Body of pancreas (tissue), 4 donors: ENCODE results near the gene ARF1. TPM values are rescaled to one million over a fixed set of nuclear protein-coding genes. Genes with fewer than 3 reads are reported as not detected.

Experiments used
- ATAC-seq: fragments of 150-250 bp; one replicate; pipeline ENCODE4 v1.9.1; 2016
- DNase-seq, 4 donors: peaks; one replicate each; pipeline ENCODE4 v3.0.0-alpha.2; 2019
- H3K27ac ChIP-seq, 4 donors: fragments of 200-600 bp; sonication (generic); 1 replicate in 3 of 4; 2 replicates in 1 of 4; pipeline versions ENCODE4 v1.5.1 to v1.6.1; 2016 to 2019; ENCODE audit warnings: mild to moderate bottlenecking in 1 of 4, mixed read lengths in 1 of 4, moderate library complexity in 1 of 4
- H3K27me3 ChIP-seq, 2 donors: fragments of 200-600 bp; sonication (generic); one replicate each; pipeline ENCODE4 v1.6.0; 2016; ENCODE audit warnings: mild to moderate bottlenecking in 1 of 2
- H3K36me3 ChIP-seq, 2 donors: fragments of 200-600 bp; sonication (generic); replicated peaks in 1 of 2; 2 replicates each; pipeline ENCODE4 v1.5.1; 2016; ENCODE audit warnings: low read depth in 2 of 2; ENCODE audit not compliant: insufficient read depth in 1 of 2
- H3K4me1 ChIP-seq: fragments of 200-600 bp; sonication (generic); one replicate; pipeline ENCODE4 v1.6.0; 2016
- H3K4me3 ChIP-seq, 2 donors: fragments of 200-600 bp; sonication (generic); 1 replicate in 1 of 2; 2 replicates in 1 of 2; pipeline ENCODE4 v1.5.1; 2016 to 2019
- H3K9me3 ChIP-seq, 3 donors: fragments of 200-600 bp; sonication (generic); 1 replicate in 2 of 3; 2 replicates in 1 of 3; pipeline ENCODE4 v1.5.1; 2016
- POLR2A ChIP-seq, 3 donors: fragments of 450-650 bp; IDR thresholded peaks; one replicate each; pipeline ENCODE4 v1.6.1; 2016; ENCODE audit warnings: antibody characterized with exemption in 3 of 3, mild to moderate bottlenecking in 2 of 3
- WGBS, 2 donors: methylation state at CpG; one replicate each; pipeline ENCODE4 v1.1.5; 2017; 5-methylcytosine and 5-hydroxymethylcytosine counted together
- intact Hi-C: fragments of 100-400 bp; cut with DNase I; formaldehyde crosslinking; loops from one replicate; pipeline ENCODE4 v1.15.1; 2023
- total RNA-seq, 2 donors: library from RNA; depleted of rRNA; stranded (reverse); fragments of >200 nt; gene quantifications; one replicate each; pipeline ENCODE4 v1.1.0, GENCODE V29; 2016
- TF ChIP-seq, protein P1 (sequence below), 7 experiments: fragments of 450-650 bp in 4 of 7; fragments of 200-600 bp in 3 of 7; sonication (generic) in 3 of 7; IDR thresholded peaks; one replicate each; pipeline ENCODE4 v1.5.1; 2016 to 2019; ENCODE audit warnings: antibody characterized with exemption in 7 of 7

ARF1 gene
- 100 to 1,000 TPM; 158 to 203 TPM for total RNA-seq

DNA sequence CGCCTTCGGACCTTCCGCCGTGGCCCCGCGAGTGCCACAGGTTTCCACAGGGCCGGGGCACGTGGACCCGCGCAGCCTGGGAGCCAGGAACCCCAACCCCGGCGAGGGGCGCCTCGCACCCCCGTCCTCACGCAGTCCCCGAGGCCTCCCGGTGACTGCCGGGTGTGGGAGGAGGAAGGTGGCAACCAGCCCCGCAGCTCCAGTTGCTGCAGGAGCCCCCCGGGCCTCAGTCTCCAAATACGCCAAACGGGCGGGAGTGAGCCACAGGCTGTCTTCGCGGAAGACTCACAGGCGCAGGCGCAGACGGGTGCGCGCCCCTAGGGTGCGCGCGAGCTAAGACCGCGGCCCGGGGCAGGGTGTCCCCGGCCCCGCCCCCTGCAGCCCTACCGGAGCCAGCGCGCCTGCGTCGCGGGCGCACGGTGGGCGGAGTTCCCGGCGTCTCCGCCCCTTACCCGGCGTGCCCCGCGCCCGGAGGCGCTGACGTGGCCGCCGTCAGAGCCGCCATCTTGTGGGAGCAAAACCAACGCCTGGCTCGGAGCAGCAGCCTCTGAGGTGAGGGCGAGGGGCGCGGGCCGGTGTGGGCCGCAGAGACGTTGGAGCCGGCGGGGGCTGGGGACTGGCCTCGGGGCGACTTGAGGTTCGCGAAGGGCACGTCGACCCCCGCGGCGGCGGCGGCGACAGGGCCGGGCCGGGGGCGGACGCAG is at the start of gene ARF1:
TSS of gene ARF1 (plus strand) at position 495 of the 704 bp plus-strand sequence. CDS start 14,407 bp downstream, outside the sequence.
- H3K27me3 ChIP-seq: no peaks in the 10 kb centered on the region
- H3K36me3 ChIP-seq: no peaks in the 10 kb centered on the region
- H3K4me1 ChIP-seq: peaks cover 43% of the 10 kb centered on the region
- ATAC-seq: peak; percentile 93
- TF ChIP-seq, protein P1, sequence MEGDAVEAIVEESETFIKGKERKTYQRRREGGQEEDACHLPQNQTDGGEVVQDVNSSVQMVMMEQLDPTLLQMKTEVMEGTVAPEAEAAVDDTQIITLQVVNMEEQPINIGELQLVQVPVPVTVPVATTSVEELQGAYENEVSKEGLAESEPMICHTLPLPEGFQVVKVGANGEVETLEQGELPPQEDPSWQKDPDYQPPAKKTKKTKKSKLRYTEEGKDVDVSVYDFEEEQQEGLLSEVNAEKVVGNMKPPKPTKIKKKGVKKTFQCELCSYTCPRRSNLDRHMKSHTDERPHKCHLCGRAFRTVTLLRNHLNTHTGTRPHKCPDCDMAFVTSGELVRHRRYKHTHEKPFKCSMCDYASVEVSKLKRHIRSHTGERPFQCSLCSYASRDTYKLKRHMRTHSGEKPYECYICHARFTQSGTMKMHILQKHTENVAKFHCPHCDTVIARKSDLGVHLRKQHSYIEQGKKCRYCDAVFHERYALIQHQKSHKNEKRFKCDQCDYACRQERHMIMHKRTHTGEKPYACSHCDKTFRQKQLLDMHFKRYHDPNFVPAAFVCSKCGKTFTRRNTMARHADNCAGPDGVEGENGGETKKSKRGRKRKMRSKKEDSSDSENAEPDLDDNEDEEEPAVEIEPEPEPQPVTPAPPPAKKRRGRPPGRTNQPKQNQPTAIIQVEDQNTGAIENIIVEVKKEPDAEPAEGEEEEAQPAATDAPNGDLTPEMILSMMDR (IDR thresholded peaks at IDR 0.05): peak in 2 of 7 experiments; percentile 28 to 42
- peak; percentile 75 to 92 (median 81) for TF ChIP-seq POLR2A (IDR thresholded peaks at IDR 0.05)
- 0% methylated on average over 87 of the region's 87 CpGs; no CpG with 5 or more reads in 1 of the 2 donors for WGBS, 2 donors
- H3K4me3 ChIP-seq: peak within 1 kb of the TSS; percentile 77 to 91
- H3K9me3 ChIP-seq: no peaks in the 10 kb centered on the region
- DNase-seq: peak; percentile 93 to 95 (median 94)
- intact Hi-C loops: no loop called here
- H3K27ac ChIP-seq: peak within 1 kb of the TSS; percentile 99 to 100 (median 100)

- DNase-seq (no peak), ATAC-seq (no peak)
- peaks cover 0 to 4% of the 10 kb centered on the region in 2 donors for H3K27me3 ChIP-seq
- TF ChIP-seq, protein P1 (IDR thresholded peaks at IDR 0.05): no peak
- TF ChIP-seq POLR2A (IDR thresholded peaks at IDR 0.05): no peak
- no peak overlapping the region for H3K27ac ChIP-seq
- no peaks in the 10 kb centered on the region for H3K36me3 ChIP-seq
- intact Hi-C loops: no loop called here
- no peak overlapping the region for H3K4me3 ChIP-seq
- whole genome bisulfite sequencing, 2 donors: 62 to 77% methylated on average over 2 of the region's 2 CpGs
- H3K4me1 ChIP-seq: peaks cover 9% of the 10 kb centered on the region
- peaks cover 0 to 3% (median 0%) of the 10 kb centered on the region in 3 donors for H3K9me3 ChIP-seq
Measured at GRCh38 chr1:228033376-228033775, 49.1 kb upstream of the ARF1 start.

DNA sequence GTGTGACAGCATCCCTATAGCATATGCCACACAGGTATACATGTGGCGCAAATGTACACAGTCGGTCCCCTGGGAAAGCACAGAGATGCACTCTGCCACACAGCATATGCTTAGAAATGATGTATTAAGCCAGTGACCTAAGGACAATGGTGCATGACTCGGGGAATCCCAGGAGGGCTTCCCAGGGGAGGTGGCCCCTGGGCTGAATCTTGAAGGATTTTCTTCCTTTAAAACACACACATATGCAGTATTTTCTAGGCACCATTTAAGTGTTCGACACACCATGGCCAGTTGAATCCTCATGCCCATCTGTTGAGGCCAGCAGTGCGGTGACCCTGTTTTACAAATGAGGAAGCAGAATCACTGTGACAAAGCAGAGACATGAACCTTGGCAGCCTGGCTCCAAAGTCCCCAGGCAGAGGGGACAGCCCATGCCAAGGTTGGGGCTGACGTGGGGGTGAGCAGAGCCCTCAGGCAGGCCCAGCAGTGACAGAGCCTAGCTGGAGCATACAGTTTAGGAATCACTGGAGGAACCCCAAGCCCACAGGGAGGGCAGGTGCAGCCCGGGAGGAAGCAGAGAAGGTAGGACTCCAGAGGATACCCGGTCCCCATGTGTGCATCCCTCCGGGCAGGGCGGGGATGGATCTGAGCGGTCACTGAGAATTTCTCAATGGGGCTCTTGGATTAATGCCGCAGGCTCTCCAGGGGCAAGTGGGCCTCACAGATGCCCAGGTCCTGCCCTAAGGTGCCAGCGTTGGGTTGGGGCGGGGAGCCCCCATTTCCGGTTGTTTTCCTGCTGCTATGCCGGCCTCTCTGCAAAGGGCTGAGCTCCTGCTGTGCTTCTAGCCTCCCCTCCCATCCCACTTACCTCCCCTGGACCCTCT is 47.3 kb upstream of the ARF1 start:
- H3K4me1 ChIP-seq: peaks cover 9% of the 10 kb centered on the region
- intact Hi-C loops: no loop called here

DNA sequence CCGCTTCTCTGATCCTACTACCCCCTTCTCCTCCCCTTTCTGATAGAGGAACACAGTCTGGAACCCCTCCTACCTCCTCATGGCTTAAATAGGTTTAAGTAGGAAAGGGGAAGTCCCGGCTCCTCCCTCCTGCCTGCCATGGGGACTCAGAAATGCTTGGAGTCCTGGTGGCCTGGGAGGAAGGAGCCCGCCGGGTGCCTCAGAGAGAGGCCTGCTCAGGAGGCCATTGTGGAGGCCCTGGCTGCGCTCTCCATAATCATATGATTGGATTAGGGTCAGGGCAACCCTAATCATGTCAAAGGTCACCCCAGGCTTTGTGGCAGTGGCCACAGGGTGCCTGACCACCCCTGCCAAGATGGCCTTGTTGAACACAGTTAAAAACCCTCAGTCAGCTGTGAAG is 46.7 kb upstream of the ARF1 start:
- Histone ChIP-seq H3K27me3 (peaks cover 0 to 8% of the 10 kb centered on the region in 2 donors), H3K27ac (no peak overlapping the region), H3K36me3 (no peaks in the 10 kb centered on the region), H3K4me1 (peaks cover 9% of the 10 kb centered on the region), H3K4me3 (no peak overlapping the region), H3K9me3 (peaks cover 0 to 3% (median 0%) of the 10 kb centered on the region in 3 donors)
- intact Hi-C loops: no loop called here
- DNase-seq (no peak), ATAC-seq (no peak)
- TF ChIP-seq POLR2A (IDR thresholded peaks at IDR 0.05): no peak
- TF ChIP-seq, protein P1 (IDR thresholded peaks at IDR 0.05): no peak
- 74 to 93% methylated on average over 4 to 5 of the region's 5 CpGs for WGBS, 2 donors

More for the DNA sequence above, 47.3 kb upstream of the ARF1 start:
- Histone ChIP-seq H3K9me3 (peaks cover 0 to 3% (median 0%) of the 10 kb centered on the region in 3 donors), H3K27ac (no peak overlapping the region), H3K36me3 (no peaks in the 10 kb centered on the region), H3K4me3 (no peak overlapping the region), H3K27me3 (peaks cover 0 to 8% of the 10 kb centered on the region in 2 donors)
- ATAC-seq (no peak), DNase-seq (no peak)
- 79 to 96% methylated on average over 9 to 16 of the region's 16 CpGs for WGBS, 2 donors
- TF ChIP-seq, protein P1 (IDR thresholded peaks at IDR 0.05): no peak
- no peak for TF ChIP-seq POLR2A (IDR thresholded peaks at IDR 0.05)
